HG03558 (cell line): Measurements from ENCODE around the gene CHCHD6.

Experiments used
- ATAC-seq: cut with Tn5 transposase; IDR thresholded peaks from one replicate; pipeline ENCODE4 v1.9.1; 2021; ENCODE audit warnings: moderate number of reproducible peaks; ENCODE audit not compliant: unreplicated experiment; ENCODE audit errors: extremely low read depth

Gene CHCHD6

GRCh38 chr3:126734106-126734723, 30.2 kb downstream of the CHCHD6 start:
- ATAC-seq: no peak

GRCh38 chr3:126737527-126737926, 33.5 kb downstream of the CHCHD6 start:
- ATAC-seq: no peak

GRCh38 chr3:126742057-126742456, 38.0 kb downstream of the CHCHD6 start:
- no peak for ATAC-seq

- ATAC-seq: no peak
Observed at GRCh38 chr3:126743350-126743749, 39.3 kb downstream of the CHCHD6 start.

- no peak for ATAC-seq
Observed at GRCh38 chr3:126743781-126744180, 39.7 kb downstream of the CHCHD6 start.

- no peak for ATAC-seq
Observed at GRCh38 chr3:126745760-126746394, 41.8 kb downstream of the CHCHD6 start.

GRCh38 chr3:126746395-126747177, 42.5 kb downstream of the CHCHD6 start:
- ATAC-seq: no peak

GRCh38 chr3:126747768-126748167, 43.7 kb downstream of the CHCHD6 start:
- no peak for ATAC-seq

GRCh38 chr3:126748701-126749546, 44.9 kb downstream of the CHCHD6 start:
- no peak for ATAC-seq

- no peak for ATAC-seq
Observed at GRCh38 chr3:126749547-126749875, 45.5 kb downstream of the CHCHD6 start.

- no peak for ATAC-seq
Observed at GRCh38 chr3:126749931-126750755, 46.1 kb downstream of the CHCHD6 start.

- no peak for ATAC-seq
Observed at GRCh38 chr3:126750756-126751121, 46.7 kb downstream of the CHCHD6 start.

- ATAC-seq: no peak
Observed at GRCh38 chr3:126751611-126752302, 47.7 kb downstream of the CHCHD6 start.

GRCh38 chr3:126752303-126753190, 48.5 kb downstream of the CHCHD6 start:
- ATAC-seq: no peak

- no peak for ATAC-seq
Observed at GRCh38 chr3:126753191-126754160, 49.4 kb downstream of the CHCHD6 start.

- no peak for ATAC-seq
Observed at GRCh38 chr3:126755866-126756265, 51.8 kb downstream of the CHCHD6 start.

- no peak for ATAC-seq
Observed at GRCh38 chr3:126758026-126758425, 54.0 kb downstream of the CHCHD6 start.
